ENCODE data around the gene TMEM91. TPM values are rescaled to one million over a fixed set of nuclear protein-coding genes. Genes with fewer than 3 reads are reported as not detected.
A peak's percentile ranks its signal among the peaks of the same experiment; 100 is the strongest.

TMEM91 gene
- total RNA-seq, 1 donor from 2014 or later, result 7.6 TPM

- peaks cover 26% of the 10 kb centered on the region for H3K36me3 ChIP-seq (ENCODE audit: control insufficient read depth, insufficient read depth, low read length)
- FAIRE-seq (peak; percentile 70), DNase-seq (ENCODE audit: low read depth) (no peak)
- H3K4me3 ChIP-seq (ENCODE audit: low read depth, low read length), result no peak overlapping the region
- H3K27me3 ChIP-seq (ENCODE audit: control insufficient read depth, insufficient read depth, low read length), result no peaks in the 10 kb centered on the region
- no peak for TF ChIP-seq CTCF (IDR thresholded peaks at IDR 0.05; ENCODE audit: insufficient read depth, low read length, severe bottlenecking)
These were observed 48.2 kb downstream of the TMEM91 start for GRCh38 chr19:41424335-41425173.

- DNase-seq (ENCODE audit: low read depth) (no peak), FAIRE-seq (no peak)
- no peak overlapping the region for H3K4me3 ChIP-seq (ENCODE audit: low read depth, low read length)
- no peaks in the 10 kb centered on the region for H3K27me3 ChIP-seq (ENCODE audit: control insufficient read depth, insufficient read depth, low read length)
- peaks cover 22% of the 10 kb centered on the region for H3K36me3 ChIP-seq (ENCODE audit: control insufficient read depth, insufficient read depth, low read length)
- TF ChIP-seq CTCF (IDR thresholded peaks at IDR 0.05; ENCODE audit: insufficient read depth, low read length, severe bottlenecking), result no peak
These were observed 49.1 kb downstream of the TMEM91 start for GRCh38 chr19:41425174-41426115.

- no peak for DNase-seq (ENCODE audit: low read depth)
- FAIRE-seq, result no peak
- TF ChIP-seq CTCF (IDR thresholded peaks at IDR 0.05; ENCODE audit: insufficient read depth, low read length, severe bottlenecking), result no peak
- no peaks in the 10 kb centered on the region for H3K27me3 ChIP-seq (ENCODE audit: control insufficient read depth, insufficient read depth, low read length)
- peaks cover 18% of the 10 kb centered on the region for H3K36me3 ChIP-seq (ENCODE audit: control insufficient read depth, insufficient read depth, low read length)
- H3K4me3 ChIP-seq (ENCODE audit: low read depth, low read length), result peak overlapping the region; percentile 65
These were observed 49.9 kb downstream of the TMEM91 start for GRCh38 chr19:41426116-41426841.

DNA sequence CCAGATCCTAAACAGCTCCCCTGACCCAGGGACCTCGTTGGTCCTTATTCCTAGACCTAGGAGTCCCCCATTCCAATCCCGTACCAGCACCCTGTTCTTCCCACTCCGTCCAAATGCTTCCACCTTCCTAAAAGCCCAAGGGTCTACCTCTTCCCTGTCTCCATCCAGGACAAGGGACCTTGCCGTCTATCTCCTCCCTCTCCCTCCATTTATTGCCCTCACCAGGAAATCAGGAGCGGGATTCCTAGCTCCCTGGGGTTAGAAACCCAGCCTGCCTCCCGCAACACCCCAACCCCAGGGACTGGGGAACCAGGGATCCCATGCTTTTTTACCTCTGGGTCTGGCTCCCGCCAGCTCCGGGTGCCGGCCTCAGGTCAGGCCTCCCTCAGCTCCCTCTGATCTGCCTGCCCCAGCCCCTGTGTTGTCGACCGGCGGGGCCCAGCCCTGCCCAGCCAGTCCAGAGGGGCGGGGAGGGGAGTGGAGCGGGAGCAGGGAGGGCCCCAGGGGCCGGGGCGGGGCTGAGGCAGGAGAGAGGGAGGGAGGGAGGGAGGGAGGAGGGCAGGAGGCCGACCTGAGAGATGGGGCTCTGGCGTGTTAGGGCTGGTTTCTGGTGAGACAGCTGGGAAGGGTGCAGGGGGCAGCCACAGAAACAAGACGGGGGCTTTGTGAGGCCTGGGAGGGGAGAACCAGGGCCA is 50.8 kb downstream of the TMEM91 start, which contains the start of gene B3GNT8:
Gene B3GNT8 (minus strand): TSS at position 423 of the 695 bp plus-strand sequence. CDS start 596 bp downstream, outside the sequence.
- no peak for TF ChIP-seq CTCF (IDR thresholded peaks at IDR 0.05; ENCODE audit: insufficient read depth, low read length, severe bottlenecking)
- no peaks in the 10 kb centered on the region for H3K27me3 ChIP-seq (ENCODE audit: control insufficient read depth, insufficient read depth, low read length)
- peak; percentile 82 for DNase-seq (ENCODE audit: low read depth)
- peaks cover 20% of the 10 kb centered on the region for H3K36me3 ChIP-seq (ENCODE audit: control insufficient read depth, insufficient read depth, low read length)
- FAIRE-seq, result no peak
- peak within 1 kb of the TSS; percentile 65 for H3K4me3 ChIP-seq (ENCODE audit: low read depth, low read length)

All from bronchial epithelial cell (primary cell).